NCI-H1930 (cell line): ENCODE results near the gene CCR3.
"Not testable (repeated sequence)": the region's sequence is repeated elsewhere in the genome, so short reads cannot be mapped to it uniquely, and the experiment has no call there.

Experiments
- DNase-seq, 2 experiments: peaks; one replicate each; lab custom pipeline; 2025; lab: John Stamatoyannopoulos, UW

CCR3 gene

DNA sequence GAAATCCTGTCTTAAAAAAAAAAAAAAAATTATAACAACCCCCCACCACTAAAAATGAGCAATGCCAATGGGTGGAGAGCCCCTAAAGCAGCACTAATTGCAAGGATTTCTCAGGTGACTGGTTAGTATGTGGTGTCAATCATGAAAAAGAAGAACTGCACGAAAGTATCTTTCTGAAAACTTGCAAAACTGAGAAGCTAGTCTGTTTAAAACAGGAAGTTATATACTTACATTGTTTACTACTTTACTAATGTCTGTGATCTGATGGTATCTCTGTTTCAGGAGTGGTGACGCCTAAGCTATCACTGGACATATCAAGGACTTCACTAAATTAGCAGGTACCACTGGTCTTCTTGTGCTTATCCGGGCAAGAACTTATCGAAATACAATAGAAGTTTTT lies at the start of gene CCR3:
Gene CCR3, plus strand, starts transcription at position 341 of the 400 bp plus-strand sequence. CDS start 22,699 bp downstream, outside the sequence.
- DNase-seq: no peak

DNA sequence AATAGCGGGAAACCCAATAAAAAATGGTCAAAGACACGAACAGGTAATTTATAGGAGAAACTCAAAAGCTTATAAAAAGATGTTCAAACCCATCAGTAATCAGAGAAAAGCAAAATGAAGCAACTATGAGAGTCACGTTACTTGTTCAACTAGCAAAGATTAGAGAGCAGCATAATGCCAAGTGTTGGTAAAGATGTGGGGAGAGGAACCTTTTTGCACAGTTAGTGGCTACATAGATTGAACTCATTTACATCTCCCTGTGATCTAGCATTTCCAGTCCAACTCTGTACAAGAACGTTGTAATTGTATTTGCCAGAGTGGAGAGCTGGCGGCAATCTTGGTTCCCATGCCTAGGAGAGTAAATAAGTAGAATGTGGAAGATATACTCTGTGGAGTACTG lies 49.3 kb upstream of the CCR3 start:
- DNase-seq: no peak

DNA sequence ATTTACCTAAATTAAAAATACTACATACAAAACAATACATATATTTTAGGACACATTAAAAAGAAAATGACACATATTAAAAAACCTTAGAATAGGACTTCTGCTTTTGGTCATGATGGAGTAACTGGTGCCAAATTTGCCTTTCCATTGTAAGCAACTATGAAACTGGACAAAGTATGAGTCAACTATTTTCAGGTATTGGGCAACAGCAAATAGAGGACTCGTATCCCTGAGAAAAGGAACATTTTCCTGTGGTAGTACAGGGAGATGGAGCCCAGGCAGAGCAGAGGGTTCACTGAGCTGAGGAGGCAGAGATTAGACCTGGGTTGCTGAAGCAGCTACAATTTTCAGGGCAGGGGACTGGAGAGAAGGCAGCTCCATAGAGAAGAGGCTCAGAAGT lies 48.8 kb upstream of the CCR3 start:
- no peak for DNase-seq

DNA sequence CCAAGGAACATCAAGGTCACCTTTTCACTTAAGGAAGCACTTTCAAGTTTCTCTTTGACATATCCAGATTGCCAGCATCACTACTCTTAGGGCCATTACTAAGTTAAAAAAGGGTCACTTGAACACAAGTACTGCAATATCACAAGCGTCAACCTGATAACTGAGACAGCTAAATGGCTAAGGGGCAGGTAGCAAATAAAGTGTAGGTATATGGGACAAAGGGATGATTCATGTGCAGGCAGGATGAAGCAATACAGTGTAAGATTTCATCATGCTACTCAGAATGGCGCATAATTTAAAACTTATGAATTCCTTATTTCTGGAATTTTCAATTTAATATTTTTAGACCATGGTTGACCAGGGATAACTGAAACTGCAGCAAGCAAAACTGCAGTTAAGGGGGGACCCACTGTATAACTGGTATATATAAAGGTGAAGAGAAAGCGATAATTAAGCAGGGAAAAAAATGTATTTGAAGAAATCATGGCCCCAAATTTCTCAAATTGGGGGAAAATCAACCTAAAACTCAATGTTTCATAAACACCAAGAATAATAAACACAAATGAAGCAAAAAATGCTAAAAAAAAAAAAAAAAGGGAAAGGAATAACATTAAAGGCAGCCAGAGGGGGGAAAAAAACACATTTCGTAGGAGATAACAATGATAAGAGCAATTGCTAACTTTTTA lies 47.2 kb upstream of the CCR3 start:
- no peak for DNase-seq

DNA sequence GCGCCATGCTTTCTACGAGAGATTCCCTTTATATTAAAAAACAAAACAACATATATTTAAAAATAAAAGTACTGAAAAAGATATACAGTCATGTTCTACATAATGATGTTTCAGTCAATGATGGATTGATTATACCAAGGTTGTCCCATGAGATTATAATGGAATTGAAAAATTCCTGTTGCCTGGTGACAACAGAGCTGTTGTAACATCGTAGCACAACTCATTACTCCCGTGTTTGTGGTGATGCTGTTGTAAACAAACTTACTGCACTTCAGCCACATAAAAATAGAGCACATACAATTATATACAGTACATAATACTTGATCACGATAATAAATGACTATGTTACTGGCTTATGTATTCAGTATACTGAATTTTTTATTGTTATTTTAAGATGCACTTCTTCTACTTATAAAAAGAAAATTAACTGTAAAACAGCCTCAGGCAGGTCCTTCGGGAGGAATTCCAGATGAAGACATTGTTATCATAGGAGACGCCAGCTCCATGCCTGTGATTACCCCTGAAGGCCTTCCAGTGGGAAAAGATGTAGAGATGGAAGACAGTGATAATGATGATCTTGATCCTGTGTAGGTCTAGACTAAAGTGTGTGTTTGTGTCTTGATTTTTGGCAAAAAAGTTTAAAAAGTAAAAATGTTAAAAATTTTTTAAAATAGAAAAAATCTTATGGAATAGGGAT lies 45.9 kb upstream of the CCR3 start:
- no peak for DNase-seq

DNA sequence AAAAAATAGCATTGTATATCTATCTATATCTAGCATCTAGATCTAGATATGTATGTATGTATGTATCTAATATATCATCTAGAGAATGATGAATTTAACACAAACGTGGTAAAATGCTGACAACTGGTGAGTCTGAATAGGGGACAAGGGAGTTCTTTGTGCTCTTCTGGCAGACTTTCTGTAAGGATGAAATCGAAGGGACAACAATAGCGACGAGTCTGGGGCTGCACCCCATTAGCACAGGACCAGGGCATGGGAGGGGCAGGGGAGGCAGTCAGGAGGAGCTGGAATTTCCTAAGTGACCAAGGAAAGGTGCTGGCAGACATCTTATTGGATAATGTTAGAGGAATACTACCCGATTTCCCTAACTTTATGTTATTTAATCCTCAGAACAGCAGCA lies 42.0 kb upstream of the CCR3 start:
- DNase-seq: no peak

DNA sequence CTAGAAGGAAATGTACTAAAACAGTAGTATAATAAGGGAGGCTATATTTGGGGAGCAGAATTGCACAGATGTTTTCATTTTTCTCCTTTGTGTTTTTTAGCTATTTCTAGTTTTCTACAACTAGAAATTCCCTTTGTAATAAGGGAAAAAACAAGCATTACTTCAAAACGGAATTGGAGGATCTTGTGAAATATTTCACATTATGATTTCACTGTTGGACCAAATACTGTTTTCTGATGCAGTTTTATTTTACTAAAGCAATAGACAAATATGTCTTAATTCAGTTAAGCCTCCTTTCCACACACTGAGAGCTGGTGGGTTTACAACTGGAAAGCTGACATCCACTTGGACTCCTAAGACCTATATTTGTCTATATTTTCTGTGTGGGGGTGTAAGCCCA lies 41.5 kb upstream of the CCR3 start:
- DNase-seq: no peak

DNA sequence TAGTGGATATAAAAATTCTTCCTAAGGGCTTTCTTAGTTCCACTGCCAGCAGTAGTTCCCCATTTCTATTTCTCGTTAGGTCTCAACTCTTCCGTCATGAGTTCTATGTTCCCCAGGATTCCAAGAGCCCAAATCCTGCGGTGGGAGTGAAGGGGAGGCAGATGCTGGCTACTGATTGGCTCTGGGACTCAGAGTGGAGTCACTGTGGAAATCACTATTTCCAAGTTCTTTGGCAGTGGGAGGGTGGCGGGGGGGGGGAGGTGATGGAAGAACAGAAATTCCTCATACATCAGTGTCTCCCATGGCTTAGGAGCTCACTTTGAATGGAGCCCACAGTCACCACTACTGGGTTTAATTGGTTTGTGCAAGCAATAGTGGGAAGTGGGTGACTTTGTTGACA lies 39.7 kb upstream of the CCR3 start:
- DNase-seq: no peak

DNA sequence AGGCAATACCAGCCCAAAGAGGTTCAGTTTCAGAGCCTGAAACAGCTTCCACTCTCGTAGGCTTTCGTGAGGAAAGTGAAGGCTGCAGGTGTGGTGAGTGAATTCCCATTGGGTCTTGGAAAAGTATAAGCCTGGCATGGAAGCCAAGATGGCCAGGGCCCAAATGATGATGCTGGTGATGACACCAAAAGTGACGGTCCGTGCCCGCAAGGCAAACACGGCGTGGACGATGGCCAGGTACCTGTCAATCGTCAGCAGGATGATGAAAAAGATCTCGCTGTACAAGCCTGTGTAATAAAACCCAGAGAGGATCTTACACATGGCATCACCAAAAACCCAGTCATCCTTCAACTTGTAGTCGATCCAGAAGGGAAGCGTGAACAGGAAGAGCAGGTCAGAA lies 38.6 kb upstream of the CCR3 start:
- DNase-seq: no peak

DNA sequence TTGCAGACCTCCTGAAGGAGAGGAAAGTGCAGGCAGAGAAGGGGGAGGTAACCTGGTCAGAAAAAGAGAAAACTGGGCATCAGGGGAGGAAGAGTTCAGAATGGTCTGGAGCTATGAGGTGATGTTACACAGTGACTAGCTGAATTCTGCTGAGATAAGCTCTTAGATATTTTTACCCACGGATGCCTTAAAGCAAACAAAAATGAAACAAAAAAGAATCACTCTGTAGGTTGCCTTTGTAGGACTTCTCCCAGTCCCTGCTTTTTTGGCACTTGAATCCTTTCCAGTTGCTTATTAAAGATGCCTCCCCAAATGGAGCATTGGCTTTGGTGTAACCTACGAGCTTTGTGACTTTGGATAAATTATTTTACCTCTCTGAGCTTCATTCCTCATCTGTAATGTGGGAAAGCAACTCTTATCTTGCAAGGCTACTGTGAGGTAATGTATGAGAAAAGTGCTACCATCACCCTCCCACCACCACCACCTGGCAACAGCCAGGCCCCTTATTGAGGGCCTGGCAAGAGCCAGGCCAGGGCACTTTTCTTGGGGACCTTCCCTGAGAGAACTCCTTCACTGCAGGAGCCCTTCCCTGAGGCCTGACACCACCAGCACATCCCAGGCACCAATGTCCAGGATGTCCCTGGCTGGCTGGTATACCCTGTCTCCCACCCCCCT lies 36.8 kb upstream of the CCR3 start:
- no peak for DNase-seq

DNA sequence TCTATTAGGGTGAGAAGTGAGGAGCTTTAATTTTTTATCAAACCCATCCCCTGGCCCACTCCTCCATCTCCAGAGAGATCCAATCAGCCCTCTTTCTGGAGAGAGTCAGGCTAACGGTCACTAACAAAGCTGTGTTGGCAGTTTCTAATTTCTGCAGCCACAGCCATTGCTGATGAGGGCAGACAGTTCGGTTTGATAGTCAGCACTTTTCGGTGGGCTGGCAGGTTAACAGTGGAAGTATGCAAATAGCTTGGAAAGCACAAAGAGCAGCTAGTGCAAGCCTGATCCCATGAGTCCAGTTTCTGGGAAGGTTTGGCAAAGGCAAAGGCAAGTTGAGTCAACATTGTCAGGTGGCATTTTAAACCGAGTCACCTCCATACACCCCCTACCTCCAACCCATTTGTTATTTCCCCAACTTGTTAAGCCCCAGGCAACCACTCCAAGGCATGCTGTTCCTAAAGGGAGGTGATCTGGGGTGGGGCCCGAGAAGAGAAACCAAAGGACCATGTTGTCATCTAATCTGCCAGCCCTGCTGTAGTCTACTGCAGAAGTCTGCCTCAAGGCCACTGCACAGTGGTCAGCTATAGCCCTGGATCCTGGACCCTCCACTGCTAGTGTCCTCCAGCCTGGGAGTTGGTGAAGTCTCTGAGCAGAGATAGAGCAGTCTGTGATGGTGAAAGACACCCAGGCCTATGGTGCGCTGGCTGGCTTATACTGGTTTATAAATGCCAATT lies 35.8 kb upstream of the CCR3 start:
- DNase-seq: no peak

DNA sequence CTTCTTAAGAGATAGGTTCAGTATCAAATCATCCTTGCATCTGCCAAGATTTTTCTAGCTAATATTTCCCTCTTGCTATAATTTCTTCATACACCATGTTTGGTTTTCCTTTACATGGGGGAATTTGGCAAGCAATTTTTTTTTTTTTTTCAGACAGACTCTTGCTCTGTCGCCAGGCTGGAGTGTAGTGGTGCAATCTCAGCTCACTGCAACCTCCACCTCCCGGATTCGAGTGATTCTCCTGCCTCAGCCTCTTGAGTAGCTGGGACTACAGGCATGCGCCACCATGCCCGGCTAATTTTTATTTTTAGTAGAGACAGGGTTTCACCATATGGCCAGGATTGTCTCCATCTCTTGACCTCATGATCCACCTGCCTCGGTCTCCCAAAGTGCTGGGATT lies 34.7 kb upstream of the CCR3 start:
- not testable (repeated sequence) for DNase-seq

DNA sequence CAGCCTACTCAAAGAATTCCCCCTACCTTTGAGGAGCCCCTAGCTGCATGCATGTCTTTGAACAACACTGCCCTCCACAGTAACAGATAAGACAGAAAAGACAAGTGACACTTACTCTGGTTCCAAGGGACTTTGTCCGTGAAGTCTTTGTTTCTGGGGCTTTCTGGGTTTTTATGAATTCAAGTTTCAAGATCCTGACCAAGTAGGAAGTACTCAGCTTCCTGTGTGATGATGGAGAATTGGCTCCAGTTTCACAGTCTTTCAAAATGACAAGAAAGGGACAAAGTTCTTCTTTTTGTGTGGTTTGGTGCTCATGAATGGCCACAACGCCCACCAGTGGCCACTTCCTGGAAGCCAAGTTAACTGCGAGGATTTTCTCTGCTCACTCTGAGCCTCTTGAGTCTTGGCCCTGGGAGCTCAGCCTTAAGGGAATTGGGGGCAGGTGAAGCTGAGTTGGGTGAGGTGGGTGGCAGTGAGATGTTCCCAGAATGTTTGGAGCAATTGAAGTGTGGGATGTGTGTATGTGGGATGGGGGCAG lies 34.0 kb upstream of the CCR3 start, which contains the start of gene CCR1:
Gene CCR1, minus strand, starts transcription at position 147 of the 538 bp plus-strand sequence. CDS start 4,000 bp downstream, outside the sequence.
- DNase-seq: no peak

DNA sequence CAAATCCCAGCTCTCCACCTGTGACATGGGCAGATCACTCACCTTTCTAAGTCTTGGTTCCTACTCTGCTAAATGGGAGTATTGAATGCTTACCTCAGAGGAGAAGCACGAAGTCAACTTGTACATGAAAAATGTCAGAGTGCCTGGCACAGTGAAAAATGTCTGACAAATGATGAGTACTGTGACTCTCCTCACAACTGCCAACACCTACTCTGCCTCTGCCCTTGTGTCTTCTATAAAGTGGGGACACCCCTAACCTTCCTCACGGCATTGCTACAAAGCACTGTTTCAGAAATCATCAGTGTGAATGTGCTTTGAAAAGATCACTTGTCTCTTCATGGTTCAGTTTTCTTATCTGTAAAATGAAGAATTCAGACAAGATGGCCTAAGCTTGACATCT lies 33.2 kb upstream of the CCR3 start:
- no peak for DNase-seq

DNA sequence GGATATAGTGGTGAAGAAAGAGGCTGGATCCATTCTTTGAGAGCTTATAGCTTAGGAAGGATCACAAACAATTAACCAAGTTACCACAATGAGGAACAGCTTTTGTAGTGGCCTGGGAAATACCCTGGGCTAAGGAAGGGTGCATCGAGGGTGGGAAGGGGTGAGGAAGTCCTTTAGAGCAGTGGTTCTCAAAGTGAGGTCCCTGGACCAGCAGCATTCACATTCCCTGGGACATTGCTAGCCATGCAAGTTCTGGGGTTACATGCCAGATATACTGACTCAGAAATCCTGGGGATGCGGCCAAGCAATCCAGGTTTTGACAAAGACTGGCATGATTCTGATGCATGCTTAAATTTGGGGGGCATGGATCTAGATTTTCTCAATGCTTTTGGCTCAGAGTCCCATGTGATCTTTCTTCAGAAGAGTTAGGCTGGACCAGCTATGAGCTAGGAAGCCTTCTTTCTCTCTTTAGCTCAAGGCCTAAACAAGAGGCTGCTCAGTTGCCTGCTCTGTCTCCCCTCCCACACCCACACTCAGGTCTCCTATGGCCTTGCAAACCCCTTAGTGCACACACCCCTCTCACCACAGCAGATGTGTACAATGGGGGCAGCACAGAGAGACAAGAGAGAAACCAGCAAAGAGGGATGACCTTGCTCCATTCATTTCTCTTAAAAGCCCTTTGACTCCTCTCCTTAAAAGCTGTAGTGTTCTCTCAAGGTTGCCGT lies 32.4 kb upstream of the CCR3 start:
- no peak for DNase-seq

DNA sequence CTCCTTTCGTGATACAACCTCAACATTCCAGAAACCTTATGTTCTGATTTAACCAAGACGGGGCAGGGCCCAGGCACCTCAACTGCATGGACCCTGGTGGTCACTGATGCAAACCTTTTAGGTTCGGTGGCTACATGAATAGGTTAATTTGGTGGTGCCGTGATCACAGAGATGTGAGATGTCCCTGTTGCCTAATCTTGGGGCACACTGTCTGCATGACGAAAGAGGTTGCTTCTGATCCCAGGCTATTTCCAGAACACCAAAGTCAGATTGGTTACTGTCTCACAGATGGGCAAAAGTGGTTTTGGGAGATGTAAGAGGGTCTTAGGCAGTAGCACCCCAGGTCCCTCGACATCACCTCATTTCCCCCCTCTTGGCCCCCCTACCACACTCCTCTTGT lies 30.2 kb upstream of the CCR3 start:
- no peak for DNase-seq

DNA sequence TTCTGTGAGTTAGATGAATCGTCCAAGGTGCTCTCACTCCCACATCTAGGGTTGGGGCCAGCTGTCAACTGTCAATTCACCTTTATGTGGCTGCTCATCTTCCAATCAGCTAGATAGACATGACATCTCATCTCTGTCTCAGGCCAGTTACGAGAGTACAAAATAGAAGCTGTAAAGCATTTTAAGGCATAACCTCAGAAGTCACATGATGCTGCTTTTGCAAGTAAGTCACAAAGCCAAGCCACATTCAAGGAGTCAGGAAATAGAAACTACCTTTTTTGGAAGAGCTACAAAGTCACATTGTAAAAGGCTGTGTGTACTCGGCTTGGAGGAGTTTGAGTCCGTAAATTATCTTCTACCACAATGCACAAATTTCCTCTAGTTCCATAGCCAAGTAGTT lies 29.1 kb upstream of the CCR3 start:
- no peak for DNase-seq

DNA sequence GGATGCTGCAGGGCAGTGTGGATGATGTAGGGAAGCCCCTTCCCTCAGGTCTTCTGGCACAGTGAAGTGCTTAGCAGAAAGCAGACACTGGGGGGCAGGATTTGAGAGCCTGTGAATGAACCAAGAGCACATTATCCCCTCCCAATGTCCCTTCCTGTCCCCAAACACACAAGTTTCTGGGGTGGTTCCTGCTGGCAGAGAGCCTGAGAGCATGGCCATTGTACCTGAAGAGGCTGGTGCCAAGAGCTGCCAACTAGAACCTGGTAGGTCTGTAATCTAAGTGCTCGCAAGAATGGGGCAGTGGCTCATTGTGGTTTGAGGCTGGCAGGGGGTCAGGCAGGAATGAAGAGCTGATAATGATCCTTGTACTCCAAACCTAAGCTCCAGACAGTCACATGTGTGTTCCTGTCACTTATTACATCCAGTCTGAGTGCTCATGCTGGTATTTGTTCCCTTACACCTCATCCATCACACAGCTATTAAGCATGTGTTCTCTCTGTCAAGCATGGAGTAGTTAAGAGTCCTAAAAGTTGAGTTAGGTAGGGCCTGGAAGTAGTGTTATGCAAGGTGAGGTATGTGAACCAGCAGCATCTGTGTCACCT lies 27.4 kb upstream of the CCR3 start:
- DNase-seq: no peak

DNA sequence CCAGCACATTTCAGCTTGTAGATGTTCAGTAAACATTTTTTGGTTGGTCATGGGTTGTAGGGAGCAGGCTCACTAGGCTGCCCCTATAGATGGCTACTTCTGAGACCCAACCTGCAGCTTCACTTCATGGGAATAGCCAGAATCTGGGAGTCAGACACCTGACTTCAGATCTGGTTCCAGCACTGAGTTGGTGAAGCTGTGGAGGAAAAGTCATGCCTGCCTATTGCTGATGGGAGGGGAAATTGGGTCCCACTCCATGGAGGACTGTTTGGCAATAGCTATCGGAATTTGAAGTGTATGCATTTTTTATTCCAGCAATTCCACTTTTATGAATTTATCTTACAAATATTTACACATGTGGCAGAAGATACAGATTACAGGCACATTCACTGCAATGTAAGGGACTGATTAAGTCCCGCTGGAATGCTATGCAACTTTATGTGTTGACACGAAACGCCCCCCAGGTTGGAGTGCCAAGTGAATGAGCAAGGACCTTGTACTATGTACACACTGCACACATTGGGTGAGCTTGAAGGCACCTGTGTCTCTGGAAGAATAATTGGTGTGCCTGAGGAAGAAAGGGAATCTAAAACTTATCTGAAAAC lies 26.3 kb upstream of the CCR3 start:
- no peak for DNase-seq

DNA sequence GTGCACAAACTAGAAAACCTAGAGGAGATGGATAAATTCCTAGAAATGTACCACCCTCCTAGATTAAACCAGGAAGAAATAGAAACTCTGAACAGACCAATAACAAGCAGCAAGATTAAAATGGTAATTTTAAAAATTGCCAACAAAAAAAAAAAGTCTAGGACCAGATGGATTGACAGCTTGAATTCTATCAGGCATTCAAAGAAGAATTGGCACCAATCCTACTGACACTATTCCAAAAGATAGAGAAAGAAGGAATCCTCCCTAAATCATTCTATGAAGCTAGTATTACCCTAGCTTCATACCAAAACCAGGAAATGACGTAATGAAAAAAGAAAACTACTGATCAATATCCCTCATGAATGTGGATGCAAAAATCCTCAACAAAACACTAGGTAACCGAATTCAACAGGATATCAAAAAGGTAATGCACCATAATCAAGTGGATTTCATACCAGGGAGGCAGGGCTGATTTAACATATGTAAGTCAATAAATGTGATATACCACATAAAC lies 24.0 kb upstream of the CCR3 start:
- no peak for DNase-seq
